Measurements from ENCODE around the gene SPNS1.
"Not testable (repeated sequence)": the region's sequence is repeated elsewhere in the genome, so short reads cannot be mapped to it uniquely, and the experiment has no call there.

The SPNS1 gene

GRCh38 chr16:28958836-28959235, 15.7 kb upstream of the SPNS1 start:
- DNase-seq (ENCODE audit: low read depth in 2 of 2), result no peak
- no peak for TF ChIP-seq CTCF (IDR thresholded peaks at IDR 0.05; ENCODE audit: low read depth, low read length)
- H3K4me3 ChIP-seq (replicated peaks in 1 of 2; ENCODE audit: low read depth in 2 of 2, low read length in 2 of 2), result no peak overlapping the region

- no peak for DNase-seq (ENCODE audit: low read depth in 2 of 2)
- no peak overlapping the region for H3K4me3 ChIP-seq (replicated peaks in 1 of 2; ENCODE audit: low read depth in 2 of 2, low read length in 2 of 2)
- TF ChIP-seq CTCF (IDR thresholded peaks at IDR 0.05; ENCODE audit: low read depth, low read length), result no peak
These were observed 10.5 kb upstream of the SPNS1 start for GRCh38 chr16:28964072-28964471.

- H3K4me3 ChIP-seq (replicated peaks in 1 of 2; ENCODE audit: low read depth in 2 of 2, low read length in 2 of 2), result no peak overlapping the region
- TF ChIP-seq CTCF (IDR thresholded peaks at IDR 0.05; ENCODE audit: low read depth, low read length), result no peak
- no peak for DNase-seq (ENCODE audit: low read depth in 2 of 2)
These were observed 10.1 kb upstream of the SPNS1 start for GRCh38 chr16:28964496-28964895.

GRCh38 chr16:28967156-28967555, 7.4 kb upstream of the SPNS1 start:
- H3K4me3 ChIP-seq (replicated peaks in 1 of 2; ENCODE audit: low read depth in 2 of 2, low read length in 2 of 2), result no peak overlapping the region
- no peak for TF ChIP-seq CTCF (IDR thresholded peaks at IDR 0.05; ENCODE audit: low read depth, low read length)
- DNase-seq (ENCODE audit: low read depth in 2 of 2), result no peak

- not testable (repeated sequence) for DNase-seq (ENCODE audit: low read depth in 2 of 2); H3K4me3 ChIP-seq (replicated peaks in 1 of 2; ENCODE audit: low read depth in 2 of 2, low read length in 2 of 2)
These were observed 4.9 kb upstream of the SPNS1 start for GRCh38 chr16:28969696-28970095.

GRCh38 chr16:28974007-28974436, 556 bp upstream of the SPNS1 start:
- peak overlapping the region; percentile 99 for H3K4me3 ChIP-seq (replicated peaks in 1 of 2; ENCODE audit: low read depth in 2 of 2, low read length in 2 of 2)
- DNase-seq (ENCODE audit: low read depth in 2 of 2), result peak; percentile 74 to 80
- TF ChIP-seq CTCF (IDR thresholded peaks at IDR 0.05; ENCODE audit: low read depth, low read length), result peak; percentile 85

- TF ChIP-seq CTCF (IDR thresholded peaks at IDR 0.05; ENCODE audit: low read depth, low read length), result no peak
- peak overlapping the region; percentile 99 for H3K4me3 ChIP-seq (replicated peaks in 1 of 2; ENCODE audit: low read depth in 2 of 2, low read length in 2 of 2)
- no peak for DNase-seq (ENCODE audit: low read depth in 2 of 2)
These were observed 601 bp downstream of the SPNS1 start for GRCh38 chr16:28975158-28975599.

Measured in cardiac fibroblast (primary cell).